GM19023 (cell line): ENCODE data around the gene ANAPC5.
"Not testable (repeated sequence)": the region's sequence is repeated elsewhere in the genome, so short reads cannot be mapped to it uniquely, and the experiment has no call there.

Experiments used
- ATAC-seq: cut with Tn5 transposase; IDR thresholded peaks from one replicate; pipeline ENCODE4 v1.9.1; 2021; ENCODE audit warnings: mild to moderate bottlenecking, moderate library complexity; ENCODE audit not compliant: unreplicated experiment

Gene ANAPC5

GRCh38 chr12:121287267-121287954 lies 64.8 kb downstream of the ANAPC5 start:
- no peak for ATAC-seq

- ATAC-seq: no peak
Measured at GRCh38 chr12:121285856-121286255, 66.4 kb downstream of the ANAPC5 start.

- ATAC-seq: no peak
Measured at GRCh38 chr12:121284551-121285390, 67.4 kb downstream of the ANAPC5 start.

- ATAC-seq: no peak
Measured at GRCh38 chr12:121283841-121284240, 68.4 kb downstream of the ANAPC5 start.

- ATAC-seq: no peak
Measured at GRCh38 chr12:121283388-121283787, 68.8 kb downstream of the ANAPC5 start.

- not testable (repeated sequence) for ATAC-seq
Measured at GRCh38 chr12:121282910-121283309, 69.3 kb downstream of the ANAPC5 start.

GRCh38 chr12:121282072-121282742 lies 70.0 kb downstream of the ANAPC5 start:
- no peak for ATAC-seq

- ATAC-seq: not testable (repeated sequence)
Measured at GRCh38 chr12:121281116-121281515, 71.1 kb downstream of the ANAPC5 start.

GRCh38 chr12:121280531-121280930 lies 71.7 kb downstream of the ANAPC5 start:
- ATAC-seq: not testable (repeated sequence)

GRCh38 chr12:121279507-121279915 lies 72.7 kb downstream of the ANAPC5 start:
- no peak for ATAC-seq

- no peak for ATAC-seq
Measured at GRCh38 chr12:121279071-121279375, 73.2 kb downstream of the ANAPC5 start.

GRCh38 chr12:121278169-121279070 lies 73.8 kb downstream of the ANAPC5 start:
- no peak for ATAC-seq

GRCh38 chr12:121277374-121277759 lies 74.8 kb downstream of the ANAPC5 start:
- ATAC-seq: no peak

GRCh38 chr12:121274036-121274763 lies 78.0 kb downstream of the ANAPC5 start:
- no peak for ATAC-seq

GRCh38 chr12:121273364-121273896 lies 78.8 kb downstream of the ANAPC5 start:
- ATAC-seq: no peak

GRCh38 chr12:121267822-121268221 lies 84.4 kb downstream of the ANAPC5 start:
- ATAC-seq: no peak

GRCh38 chr12:121264951-121265515 lies 87.2 kb downstream of the ANAPC5 start:
- no peak for ATAC-seq

GRCh38 chr12:121264135-121264534 lies 88.1 kb downstream of the ANAPC5 start:
- ATAC-seq: no peak

GRCh38 chr12:121263206-121263935 lies 88.8 kb downstream of the ANAPC5 start:
- ATAC-seq: no peak
